Measurements from ENCODE around the gene NUP42.

DNA sequence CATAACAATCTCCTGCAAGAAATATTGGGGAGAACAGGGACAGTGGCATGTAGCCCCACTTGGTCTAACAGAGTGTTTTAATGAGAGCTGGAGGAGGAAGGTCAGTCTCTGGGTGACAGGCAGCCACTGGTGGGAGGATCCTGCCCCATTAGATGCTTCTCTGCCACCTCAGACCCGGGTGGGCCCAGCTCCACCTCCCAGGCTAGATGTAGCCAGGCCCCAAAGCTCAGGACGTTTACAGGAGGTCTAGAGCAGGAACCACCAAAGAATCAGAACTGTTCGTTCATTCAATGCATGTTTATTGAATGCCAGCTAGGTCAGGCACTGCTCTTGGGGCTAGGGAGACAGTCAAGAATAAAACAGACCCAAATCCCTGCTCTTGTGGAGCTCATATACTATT, 36.3 kb downstream of the NUP42 start:
- TF ChIP-seq, protein P1, sequence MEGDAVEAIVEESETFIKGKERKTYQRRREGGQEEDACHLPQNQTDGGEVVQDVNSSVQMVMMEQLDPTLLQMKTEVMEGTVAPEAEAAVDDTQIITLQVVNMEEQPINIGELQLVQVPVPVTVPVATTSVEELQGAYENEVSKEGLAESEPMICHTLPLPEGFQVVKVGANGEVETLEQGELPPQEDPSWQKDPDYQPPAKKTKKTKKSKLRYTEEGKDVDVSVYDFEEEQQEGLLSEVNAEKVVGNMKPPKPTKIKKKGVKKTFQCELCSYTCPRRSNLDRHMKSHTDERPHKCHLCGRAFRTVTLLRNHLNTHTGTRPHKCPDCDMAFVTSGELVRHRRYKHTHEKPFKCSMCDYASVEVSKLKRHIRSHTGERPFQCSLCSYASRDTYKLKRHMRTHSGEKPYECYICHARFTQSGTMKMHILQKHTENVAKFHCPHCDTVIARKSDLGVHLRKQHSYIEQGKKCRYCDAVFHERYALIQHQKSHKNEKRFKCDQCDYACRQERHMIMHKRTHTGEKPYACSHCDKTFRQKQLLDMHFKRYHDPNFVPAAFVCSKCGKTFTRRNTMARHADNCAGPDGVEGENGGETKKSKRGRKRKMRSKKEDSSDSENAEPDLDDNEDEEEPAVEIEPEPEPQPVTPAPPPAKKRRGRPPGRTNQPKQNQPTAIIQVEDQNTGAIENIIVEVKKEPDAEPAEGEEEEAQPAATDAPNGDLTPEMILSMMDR (IDR thresholded peaks at IDR 0.05): no peak
- TF ChIP-seq POLR2AphosphoS5 (IDR thresholded peaks at IDR 0.05): no peak
- no peak for TF ChIP-seq POLR2A (IDR thresholded peaks at IDR 0.05)

Data from breast epithelium (tissue), 3 donors.